PFSK-1 (cell line): ENCODE results near the gene SLC1A7.

Source experiments
- FOXP2 ChIP-seq: optimal IDR thresholded peaks from 2 replicates; pipeline ENCODE3; 2011; ENCODE audit warnings: borderline replicate concordance, control low read depth, inconsistent platforms; ENCODE audit not compliant: insufficient read depth; ENCODE audit errors: extremely low read length, extremely low read depth
- POLR2AphosphoS5 ChIP-seq: IDR thresholded peaks from 2 replicates; pipeline ENCODE4 v1.6.1; 2012; ENCODE audit warnings: low read depth, mild to moderate bottlenecking, control low read depth, low read length, moderate library complexity
- SIN3A ChIP-seq: IDR thresholded peaks from 2 replicates; pipeline ENCODE4 v1.6.1; 2012; ENCODE audit warnings: mild to moderate bottlenecking, low read length, moderate library complexity, borderline replicate concordance; ENCODE audit not compliant: insufficient read depth
- TAF1 ChIP-seq: IDR thresholded peaks from 2 replicates; pipeline ENCODE4 v1.6.1; 2012; ENCODE audit warnings: low read length, control low read depth, borderline replicate concordance; ENCODE audit not compliant: insufficient read depth
- TF ChIP-seq, protein P1 (sequence below), 2 experiments: IDR thresholded peaks; 2 replicates each; pipeline versions ENCODE4 v1.6.1 to v1.8.0; 2011 to 2012; ENCODE audit warnings: low read depth in 2 of 2, low read length in 2 of 2, control low read depth in 1 of 2, inconsistent platforms in 1 of 2, mild to moderate bottlenecking in 1 of 2, moderate library complexity in 1 of 2; ENCODE audit not compliant: insufficient read depth in 1 of 2

DNA sequence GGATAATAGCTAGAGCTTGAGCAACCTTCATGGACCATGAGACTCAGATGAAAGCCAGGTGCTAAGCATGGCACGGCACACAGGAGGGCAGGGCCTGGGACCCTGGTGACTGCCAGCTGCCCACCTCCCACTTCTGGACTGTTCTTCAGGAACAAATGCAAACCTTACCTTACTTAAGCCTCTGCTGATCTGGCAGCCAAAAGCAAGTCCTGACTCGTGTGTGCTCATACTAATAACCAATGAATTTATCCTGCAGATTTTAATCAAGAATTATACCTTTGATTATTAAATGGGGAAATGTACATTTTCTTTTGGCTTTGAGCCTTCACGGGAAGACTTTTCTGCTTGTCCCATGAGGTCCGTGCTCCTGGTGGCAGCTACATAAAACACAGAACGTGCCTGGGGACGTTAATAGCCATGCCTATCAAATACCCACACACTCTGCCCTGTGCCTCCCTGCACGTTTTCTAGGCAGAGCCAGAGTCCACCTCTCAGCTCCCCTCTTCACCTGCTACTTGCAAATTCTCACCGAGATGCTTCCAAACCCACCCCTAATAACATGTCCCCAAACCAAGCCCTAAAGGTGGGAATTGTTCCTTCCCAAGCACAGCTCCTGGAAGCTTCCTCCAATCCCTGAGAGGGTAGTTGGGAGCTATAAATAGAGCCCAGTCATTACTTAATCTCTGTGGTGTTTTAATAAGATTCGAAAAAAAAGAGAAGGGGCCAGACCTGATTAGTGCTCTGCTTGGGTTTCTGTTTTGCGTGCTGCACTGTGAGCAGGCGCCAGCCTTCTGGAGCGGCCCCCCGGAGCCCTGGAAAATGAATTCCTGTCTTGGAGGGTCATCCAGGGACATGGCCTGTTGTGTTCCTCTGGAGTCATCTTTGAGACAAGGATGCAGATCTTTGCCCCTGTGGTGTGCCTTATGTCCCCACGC lies 33.5 kb downstream of the SLC1A7 start:
- TF ChIP-seq POLR2AphosphoS5 (no peak), TAF1 (no peak), SIN3A (no peak), FOXP2 (no peak)
- TF ChIP-seq, protein P1, sequence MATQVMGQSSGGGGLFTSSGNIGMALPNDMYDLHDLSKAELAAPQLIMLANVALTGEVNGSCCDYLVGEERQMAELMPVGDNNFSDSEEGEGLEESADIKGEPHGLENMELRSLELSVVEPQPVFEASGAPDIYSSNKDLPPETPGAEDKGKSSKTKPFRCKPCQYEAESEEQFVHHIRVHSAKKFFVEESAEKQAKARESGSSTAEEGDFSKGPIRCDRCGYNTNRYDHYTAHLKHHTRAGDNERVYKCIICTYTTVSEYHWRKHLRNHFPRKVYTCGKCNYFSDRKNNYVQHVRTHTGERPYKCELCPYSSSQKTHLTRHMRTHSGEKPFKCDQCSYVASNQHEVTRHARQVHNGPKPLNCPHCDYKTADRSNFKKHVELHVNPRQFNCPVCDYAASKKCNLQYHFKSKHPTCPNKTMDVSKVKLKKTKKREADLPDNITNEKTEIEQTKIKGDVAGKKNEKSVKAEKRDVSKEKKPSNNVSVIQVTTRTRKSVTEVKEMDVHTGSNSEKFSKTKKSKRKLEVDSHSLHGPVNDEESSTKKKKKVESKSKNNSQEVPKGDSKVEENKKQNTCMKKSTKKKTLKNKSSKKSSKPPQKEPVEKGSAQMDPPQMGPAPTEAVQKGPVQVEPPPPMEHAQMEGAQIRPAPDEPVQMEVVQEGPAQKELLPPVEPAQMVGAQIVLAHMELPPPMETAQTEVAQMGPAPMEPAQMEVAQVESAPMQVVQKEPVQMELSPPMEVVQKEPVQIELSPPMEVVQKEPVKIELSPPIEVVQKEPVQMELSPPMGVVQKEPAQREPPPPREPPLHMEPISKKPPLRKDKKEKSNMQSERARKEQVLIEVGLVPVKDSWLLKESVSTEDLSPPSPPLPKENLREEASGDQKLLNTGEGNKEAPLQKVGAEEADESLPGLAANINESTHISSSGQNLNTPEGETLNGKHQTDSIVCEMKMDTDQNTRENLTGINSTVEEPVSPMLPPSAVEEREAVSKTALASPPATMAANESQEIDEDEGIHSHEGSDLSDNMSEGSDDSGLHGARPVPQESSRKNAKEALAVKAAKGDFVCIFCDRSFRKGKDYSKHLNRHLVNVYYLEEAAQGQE (IDR thresholded peaks at IDR 0.05; ENCODE audit: insufficient read depth in 1 of 2, low read depth in 2 of 2, low read length in 2 of 2) = no peak
